HG03575 (cell line): ENCODE results near the gene ZNF692.
A peak's percentile ranks its signal among the peaks of the same experiment; 100 is the strongest.
"Not testable (repeated sequence)": the region's sequence is repeated elsewhere in the genome, so short reads cannot be mapped to it uniquely, and the experiment has no call there.

Experiments
- ATAC-seq: cut with Tn5 transposase; IDR thresholded peaks from one replicate; pipeline ENCODE4 v1.9.1; 2021; ENCODE audit not compliant: unreplicated experiment, insufficient number of reproducible peaks, low FRiP score; ENCODE audit errors: extremely low read depth

Gene ZNF692

GRCh38 chr1:248884632-248885295 is 25.9 kb upstream of the ZNF692 start:
- ATAC-seq, result no peak

- not testable (repeated sequence) for ATAC-seq
These were observed 23.5 kb upstream of the ZNF692 start for GRCh38 chr1:248882427-248882826.

- ATAC-seq, result no peak
These were observed 22.4 kb upstream of the ZNF692 start for GRCh38 chr1:248881261-248881660.

- ATAC-seq, result peak; percentile 47
These were observed 15.2 kb upstream of the ZNF692 start for GRCh38 chr1:248873993-248874533.

GRCh38 chr1:248873409-248873992 is 14.6 kb upstream of the ZNF692 start:
- ATAC-seq, result peak; percentile 36

GRCh38 chr1:248872752-248873408 is 14.0 kb upstream of the ZNF692 start:
- peak; percentile 7 for ATAC-seq

- ATAC-seq, result no peak
These were observed 13.0 kb upstream of the ZNF692 start for GRCh38 chr1:248871837-248872401.

GRCh38 chr1:248862998-248863881 is 4.4 kb upstream of the ZNF692 start:
- ATAC-seq, result peak; percentile 34

GRCh38 chr1:248862695-248862997 is 3.8 kb upstream of the ZNF692 start:
- peak; percentile 1 for ATAC-seq

GRCh38 chr1:248861616-248862015 is 2.7 kb upstream of the ZNF692 start:
- no peak for ATAC-seq

- no peak for ATAC-seq
These were observed 1.1 kb upstream of the ZNF692 start for GRCh38 chr1:248860007-248860406.

GRCh38 chr1:248858096-248858890 is 592 bp downstream of the ZNF692 start:
- ATAC-seq, result peak; percentile 17

- no peak for ATAC-seq
These were observed 1.2 kb downstream of the ZNF692 start for GRCh38 chr1:248857749-248858095.

- no peak for ATAC-seq
These were observed 1.7 kb downstream of the ZNF692 start for GRCh38 chr1:248857201-248857600.

GRCh38 chr1:248856176-248856575 is 2.7 kb downstream of the ZNF692 start:
- ATAC-seq, result no peak

- ATAC-seq, result no peak
These were observed 3.3 kb downstream of the ZNF692 start for GRCh38 chr1:248855580-248855979.

GRCh38 chr1:248853663-248854375 is 5.1 kb downstream of the ZNF692 start:
- no peak for ATAC-seq
